K562 (cell line): ENCODE measurements around the gene CHDH. TPM values are rescaled to one million over a fixed set of nuclear protein-coding genes. Genes with fewer than 3 reads are reported as not detected.

Source experiments
- ELK3 ChIP-seq: fragments of 450-650 bp; formaldehyde crosslinking; IDR thresholded peaks from 2 replicates; pipeline ENCODE4 v1.4.0; 2020; ENCODE audit warnings: mild to moderate bottlenecking
- ILK ChIP-seq: fragments of 450-650 bp; IDR thresholded peaks from 2 replicates; pipeline ENCODE4 v1.6.1; 2016; ENCODE audit warnings: missing genetic modification characterization, low read depth, mild to moderate bottlenecking, missing compliant biosample characterization, moderate library complexity, borderline replicate concordance
- KAT8 ChIP-seq: fragments of 450-650 bp; IDR thresholded peaks from 2 replicates; pipeline ENCODE4 v1.6.1; 2016; ENCODE audit warnings: low read depth, mild to moderate bottlenecking
- PKNOX1 ChIP-seq: fragments of 450-650 bp; IDR thresholded peaks from 2 replicates; pipeline ENCODE4 v1.6.1; 2016
- RHOXF2B ChIP-seq: fragments of 250-450 bp; sonication (Bioruptor Pico); conservative IDR thresholded peaks from 2 replicates; pipeline ENCODE4 v1.5.1; 2021
- SIX5 ChIP-seq, 2 experiments: IDR thresholded peaks; 2 replicates each; pipeline ENCODE4 v1.6.1; 2011; ENCODE audit warnings: low read length in 2 of 2, borderline replicate concordance in 1 of 2, low read depth in 1 of 2, mild to moderate bottlenecking in 1 of 2, moderate library complexity in 1 of 2; ENCODE audit not compliant: insufficient read depth in 1 of 2
- YBX1 ChIP-seq: fragments of 450-650 bp; IDR thresholded peaks from 2 replicates; pipeline ENCODE4 v1.7.1; 2016; ENCODE audit warnings: mild to moderate bottlenecking
- ZNF143 ChIP-seq: sonication (generic); formaldehyde crosslinking; IDR thresholded peaks from 2 replicates; pipeline ENCODE4 v1.9.0; 2022; ENCODE audit warnings: mild to moderate bottlenecking, missing genetic modification reagents
- ZNF696 ChIP-seq: fragments of 250-450 bp; sonication (Bioruptor Pico); conservative IDR thresholded peaks from 2 replicates; pipeline ENCODE4 v1.4.0; 2020; ENCODE audit warnings: mild to moderate bottlenecking, moderate library complexity
- ZNF740 ChIP-seq, 3 experiments: fragments of 200-800 bp in 1 of 3; sonication (Bioruptor generic) in 1 of 3; sonication (generic) in 1 of 3; formaldehyde crosslinking in 1 of 3; IDR thresholded peaks; 2 replicates each; pipeline versions ENCODE4 v1.6.1 to v1.8.0; 2016 to 2022; ENCODE audit warnings: mild to moderate bottlenecking in 2 of 3, missing compliant biosample characterization in 2 of 3, missing genetic modification characterization in 2 of 3, missing genetic modification reagents in 1 of 3
- polyA plus RNA-seq, 8 experiments: library from polyadenylated mRNA; depleted of rRNA in 4 of 8; stranded (reverse) in 5 of 8; unstranded in 3 of 8; fragments of >200 nt; fragmentation: Nextera tagmentation in 2 of 8; fragmentation: Illumina TruSeq in 1 of 8; extraction: Ambion mirVana in 2 of 8; extraction: Trizol in 1 of 8; gene quantifications; 2 replicates each; pipeline versions ENCODE4 v1.2.1 to v1.2.3, GENCODE V29; 2011 to 2014; ENCODE audit warnings: inconsistent platforms in 1 of 8, missing spikeins in 1 of 8
- total RNA-seq, 7 experiments: library from RNA; depleted of rRNA in 6 of 7; stranded (reverse); fragments of >200 nt in 6 of 7; fragmentation: Illumina TruSeq in 2 of 7; extraction: Trizol in 2 of 7; gene quantifications; 2 replicates each; pipeline versions ENCODE4 v1.2.1 to v1.2.3, GENCODE V29; 2011 to 2021; ENCODE audit warnings: low replicate concordance in 1 of 7

The CHDH gene
- total and polyA plus RNA-seq, 9 of the 15 experiments (the other 6 are each of a cell fraction or from before 2014, with no cell fraction given), result 0.06 to 1.9 (median 0.46) TPM

GRCh38 chr3:53816425-53816824, 29.8 kb downstream of the CHDH start (continued):
- no peak for TF ChIP-seq ELK3 (CRISPR knock-in tag)
- no peak for TF ChIP-seq PKNOX1
- no peak for TF ChIP-seq YBX1
- TF ChIP-seq ILK (tag), result no peak
- no peak for TF ChIP-seq KAT8
- TF ChIP-seq SIX5 (IDR thresholded peaks at IDR 0.05; ENCODE audit: borderline replicate concordance in 1 of 2, insufficient read depth in 1 of 2, low read depth in 1 of 2, low read length in 2 of 2), result no peak
- no peak for TF ChIP-seq ZNF696 (CRISPR knock-in tag)
- TF ChIP-seq ZNF143 (CRISPR knock-in tag), result no peak
- TF ChIP-seq RHOXF2B (CRISPR knock-in tag), result no peak
- TF ChIP-seq ZNF740 (CRISPR knock-in tag; IDR thresholded peaks at IDR 0.05), result no peak
- no peak for TF ChIP-seq ZNF740 (tag; IDR thresholded peaks at IDR 0.05)
- TF ChIP-seq, all 486 proteins: peak for 0
